ELF-1 (cell line): ENCODE data around the gene C1orf216.
"Not testable (repeated sequence)": the region's sequence is repeated elsewhere in the genome, so short reads cannot be mapped to it uniquely, and the experiment has no call there.

ENCODE experiments used
- DNase-seq: peaks from one replicate; pipeline ENCODE4 v3.0.0-alpha.2; 2016; ENCODE audit warnings: low read depth, low spot score

Gene C1orf216

DNA sequence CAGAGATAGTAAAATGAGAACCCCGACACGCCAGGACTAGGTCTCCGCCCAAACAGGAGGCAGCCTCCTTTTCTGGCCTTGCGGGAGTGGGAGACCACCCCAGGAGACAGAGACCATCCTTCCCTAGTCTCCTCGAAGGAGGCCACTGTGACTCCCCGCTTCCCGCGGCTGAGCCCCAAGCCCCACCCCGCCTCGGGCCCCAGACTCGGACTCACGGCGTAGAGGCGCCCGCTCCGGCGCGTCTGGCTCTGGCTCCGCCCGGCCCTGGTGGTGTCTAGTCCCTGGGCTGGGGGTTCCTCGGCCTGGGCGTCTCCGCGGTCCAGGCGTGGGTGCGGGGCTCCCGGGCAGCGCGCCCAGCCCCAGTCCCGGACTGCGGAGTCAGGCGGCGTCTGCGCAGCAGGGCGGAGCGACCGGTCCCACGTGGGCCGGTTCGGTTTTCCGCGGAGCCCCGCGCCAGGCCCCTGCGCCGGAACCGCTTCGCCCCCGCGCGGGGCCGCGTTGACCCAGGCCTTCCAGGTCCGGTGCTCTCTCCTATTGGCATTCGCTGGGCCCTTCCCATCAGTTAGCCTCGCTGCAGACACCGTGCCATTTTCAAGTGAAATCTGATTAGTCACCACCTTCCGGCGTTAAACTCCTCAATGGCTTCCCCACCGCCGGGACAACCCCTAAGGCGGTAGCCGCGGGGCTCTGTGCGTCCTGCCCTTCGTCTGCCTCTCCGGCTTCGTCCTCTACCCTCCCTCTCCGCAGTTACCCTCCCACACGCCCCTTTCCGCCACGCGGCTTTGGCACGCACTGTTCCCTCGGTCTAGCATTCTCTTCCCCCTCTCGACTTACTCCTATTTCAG lies at the start of gene C1orf216:
Gene C1orf216 (minus strand): TSS at position 393 of the 845 bp plus-strand sequence. CDS start 2,563 bp downstream, outside the sequence.
- peak; percentile 83 for DNase-seq

DNA sequence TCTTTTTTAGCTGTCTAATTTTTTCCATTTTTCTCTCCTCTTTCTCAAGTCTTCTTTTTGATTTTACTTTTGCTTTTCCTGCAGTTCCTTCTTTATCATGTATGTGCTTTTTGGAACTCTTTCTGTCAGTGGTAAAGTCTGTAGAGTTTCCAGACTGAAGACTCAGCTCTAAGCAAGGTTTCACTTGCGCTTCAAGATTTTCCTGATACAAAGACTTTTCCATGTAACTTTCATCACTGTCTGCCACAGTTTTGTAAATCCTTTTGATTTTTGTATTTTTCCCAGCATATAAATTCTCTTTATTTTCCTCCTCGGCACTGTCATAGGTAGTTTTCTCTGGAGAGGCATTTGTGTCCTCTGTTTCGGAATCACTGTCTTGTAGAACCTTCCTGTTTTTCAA lies 45.6 kb upstream of the C1orf216 start:
- DNase-seq, result no peak

DNA sequence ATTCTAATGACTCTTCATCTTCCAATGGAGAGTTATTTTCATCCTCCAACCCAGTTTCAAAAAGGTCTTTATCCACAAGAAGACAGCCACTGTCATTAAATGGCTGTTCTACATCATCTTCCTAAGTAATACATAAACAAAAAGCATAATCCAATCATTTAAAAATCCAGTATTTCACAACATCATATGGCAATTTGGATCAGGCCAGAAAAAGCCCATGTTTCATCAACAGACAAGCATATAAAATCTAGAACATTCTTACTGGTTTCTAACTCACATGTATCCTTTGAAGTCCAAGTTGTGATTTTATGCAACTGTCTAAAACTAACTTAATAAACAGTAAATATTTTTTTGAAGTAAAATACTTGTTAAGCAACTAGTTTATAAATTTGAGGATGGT lies 44.5 kb upstream of the C1orf216 start:
- no peak for DNase-seq

DNA sequence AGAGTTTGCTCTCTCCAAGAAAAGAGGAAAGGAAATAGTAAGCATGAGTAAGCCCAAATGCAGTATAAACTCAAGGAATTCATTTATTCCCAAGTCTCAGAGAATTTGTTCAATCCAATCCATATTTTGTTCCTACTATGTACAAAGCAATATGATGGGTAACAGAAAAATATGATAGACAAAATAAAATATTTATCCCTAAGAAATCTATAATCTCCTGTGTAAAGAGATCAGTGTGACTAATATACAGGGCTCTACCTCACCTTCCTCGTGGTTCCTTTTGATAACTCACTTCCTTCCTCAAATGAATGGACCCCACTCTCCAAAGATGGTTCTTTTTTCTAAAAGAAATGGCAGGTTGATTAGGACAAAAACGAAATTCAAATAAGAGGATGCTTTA lies 43.5 kb upstream of the C1orf216 start:
- no peak for DNase-seq

- DNase-seq, result no peak
Observed at GRCh38 chr1:35756064-35756463, 37.4 kb upstream of the C1orf216 start.

GRCh38 chr1:35753626-35754260 lies 35.1 kb upstream of the C1orf216 start:
- no peak for DNase-seq

DNA sequence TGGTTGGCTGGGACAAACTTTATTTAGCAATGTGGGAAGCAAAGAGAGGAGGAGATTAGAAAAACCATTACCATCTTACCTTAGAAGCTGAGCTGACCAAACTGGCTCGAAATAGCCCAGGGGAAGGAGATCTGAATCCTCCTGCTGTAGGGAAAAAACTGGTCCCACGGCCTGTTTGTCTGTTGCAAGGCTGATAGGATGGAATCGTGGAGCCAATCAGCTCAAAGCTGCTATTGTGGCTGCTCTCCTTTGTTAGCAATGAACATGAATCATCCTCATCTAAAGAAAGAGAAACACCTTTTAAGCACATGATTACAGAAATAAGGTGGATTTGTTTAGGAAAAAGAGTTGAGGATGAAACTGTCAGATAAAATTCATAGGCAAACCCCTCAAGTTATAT lies 29.6 kb upstream of the C1orf216 start:
- DNase-seq, result peak; percentile 38

DNA sequence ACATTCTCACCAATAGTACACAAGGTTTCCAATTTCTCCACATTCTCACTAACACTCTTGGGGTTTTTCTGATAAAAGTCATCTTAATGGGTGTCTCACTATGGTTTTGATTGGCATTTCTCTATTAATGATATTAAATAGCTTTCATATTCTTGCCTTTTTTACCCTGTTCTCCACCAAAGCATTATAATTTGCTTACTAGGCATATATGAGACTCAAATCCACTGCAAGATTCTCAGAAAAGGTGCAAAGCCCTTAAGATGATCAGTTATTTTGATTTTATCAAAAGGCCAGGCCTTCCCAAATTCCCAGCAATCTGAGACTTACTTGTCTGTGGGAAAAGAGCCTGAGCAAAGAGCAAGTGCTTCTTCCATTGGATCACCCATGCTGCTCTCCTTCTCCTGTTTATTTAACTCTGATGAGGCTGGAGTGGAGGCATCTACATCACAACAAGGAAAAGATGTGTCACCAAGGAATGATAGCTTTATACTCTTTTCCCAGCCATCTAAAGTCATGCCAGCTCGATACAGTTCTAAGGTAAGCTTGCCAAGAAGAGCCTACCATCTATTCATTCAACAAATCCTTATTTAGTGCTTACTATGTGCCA lies 26.5 kb upstream of the C1orf216 start:
- DNase-seq, result no peak

GRCh38 chr1:35737120-35737519 lies 18.4 kb upstream of the C1orf216 start:
- DNase-seq, result no peak

DNA sequence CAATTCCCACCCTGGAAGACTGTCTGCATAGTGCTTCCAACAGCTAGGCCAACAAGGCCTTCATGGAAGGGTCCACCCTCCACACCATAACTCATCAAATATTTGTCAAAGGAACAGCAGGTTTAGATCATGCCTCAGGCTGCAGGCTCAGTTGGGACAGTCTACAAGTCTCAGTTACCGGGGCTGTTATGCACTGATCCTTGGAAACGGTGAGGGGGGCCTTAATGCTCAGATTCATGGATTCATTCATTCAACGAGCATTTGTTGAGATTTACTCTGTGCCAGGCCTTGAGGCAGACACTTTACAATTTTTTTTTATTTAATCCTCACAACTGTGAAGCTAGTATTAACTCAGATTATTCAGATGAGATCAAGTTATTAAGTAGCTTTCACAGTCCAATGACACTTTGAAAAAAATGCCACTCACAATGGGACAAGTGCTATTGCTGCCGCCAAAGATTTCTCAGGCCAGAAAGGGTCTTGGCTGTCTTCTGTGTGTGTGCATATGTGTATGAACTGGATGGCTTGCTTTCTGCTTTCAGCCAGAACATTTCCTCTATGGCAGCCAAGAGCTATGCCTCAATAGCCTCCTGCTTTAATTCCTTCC lies 8.9 kb upstream of the C1orf216 start:
- DNase-seq, result no peak

DNA sequence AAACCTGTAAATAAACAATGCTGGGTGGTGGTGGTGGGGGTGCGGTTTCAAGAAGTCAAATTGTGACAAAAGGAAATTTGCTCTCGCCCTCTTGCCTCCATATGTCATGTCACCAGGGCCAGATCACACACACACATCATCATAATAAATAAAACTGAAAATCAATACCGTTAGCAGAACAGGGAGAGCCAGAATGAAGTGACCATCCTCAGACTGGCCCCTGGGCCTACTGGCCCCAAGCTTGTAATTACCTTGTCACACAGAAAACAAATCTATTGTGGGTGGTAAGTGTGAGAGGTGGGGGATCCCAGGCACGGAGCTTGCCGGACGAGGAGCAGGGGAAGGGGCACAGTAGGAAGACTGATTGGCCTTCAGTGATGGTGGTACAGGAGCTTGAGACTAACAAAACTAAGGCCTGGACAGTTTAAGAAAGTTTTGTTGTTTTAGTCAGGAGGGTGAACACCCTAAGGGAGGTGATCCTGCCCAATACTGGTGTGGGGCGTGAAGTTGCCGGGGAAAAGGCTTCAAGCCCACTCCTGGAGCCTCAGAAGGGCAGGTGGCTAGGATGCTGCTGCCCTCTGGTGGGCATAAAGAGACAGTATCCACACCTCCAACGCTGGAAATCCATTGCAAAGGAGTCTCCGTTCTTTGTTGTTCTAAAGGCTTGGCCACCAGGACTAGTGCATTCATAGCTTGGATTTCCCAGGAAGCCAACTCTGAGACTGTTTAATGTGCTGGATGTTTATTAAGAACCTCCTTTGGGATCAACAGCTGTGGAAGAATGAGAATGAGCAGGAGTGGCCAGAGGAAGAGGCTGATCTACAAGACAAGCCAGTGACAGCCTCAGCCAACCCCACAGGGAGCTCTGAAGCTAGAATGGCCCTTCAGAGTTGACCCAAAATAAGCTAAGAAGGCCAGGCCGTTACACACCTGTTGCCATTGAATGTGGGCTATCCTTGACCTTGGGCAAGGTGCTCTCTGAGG lies 8.1 kb upstream of the C1orf216 start:
- DNase-seq, result peak; percentile 78

- no peak for DNase-seq
Observed at GRCh38 chr1:35725596-35725995, 6.9 kb upstream of the C1orf216 start.

DNA sequence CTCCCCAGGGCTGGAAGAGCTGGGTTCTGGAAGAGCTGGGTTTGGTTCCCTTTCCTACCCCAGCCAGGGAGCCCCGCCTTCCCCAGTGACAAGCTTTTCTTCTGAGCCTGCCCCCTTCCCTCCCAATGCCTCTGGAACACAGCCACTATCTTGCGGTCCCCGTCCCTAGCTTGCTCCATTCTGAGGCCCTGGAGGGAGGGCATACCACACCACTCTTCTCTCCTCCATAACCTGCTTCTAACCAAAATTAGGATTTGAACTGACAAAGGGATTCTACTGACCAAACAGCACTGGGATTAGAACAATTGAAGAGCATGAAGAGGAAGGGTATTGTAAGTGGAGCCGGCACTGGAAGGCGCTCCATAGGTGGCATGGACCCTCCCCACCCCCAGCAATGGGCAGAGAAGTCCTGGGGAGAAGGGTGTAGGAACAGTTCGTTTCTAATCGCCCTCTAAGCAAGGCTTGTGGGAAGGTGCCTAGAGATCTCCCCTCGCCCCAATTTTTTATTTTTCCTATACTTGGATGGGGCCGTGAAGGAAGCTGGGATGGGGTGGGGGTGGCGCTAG lies 690 bp downstream of the C1orf216 start:
- DNase-seq, result peak; percentile 64

DNA sequence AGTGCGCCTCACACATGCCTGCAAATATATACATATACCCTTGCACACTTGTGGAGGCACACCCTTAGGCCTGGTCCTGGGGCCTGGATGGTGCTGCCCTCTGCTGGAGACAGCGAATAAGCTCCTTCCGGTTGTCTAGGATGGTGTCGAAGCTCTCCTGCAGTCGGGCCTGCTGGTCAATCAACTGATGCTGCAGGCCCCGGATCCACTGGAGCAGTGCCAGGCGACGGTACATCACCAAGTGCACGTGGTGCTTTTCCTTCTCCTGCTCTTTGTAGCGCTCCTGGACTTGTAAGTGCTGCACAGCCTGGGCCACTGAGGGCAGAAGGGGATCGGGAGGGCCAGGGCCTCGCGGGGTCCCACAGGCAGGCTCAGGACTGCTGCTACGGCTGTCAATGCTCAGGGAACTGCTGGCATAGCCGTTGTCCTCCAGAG lies 3.1 kb downstream of the C1orf216 start:
- DNase-seq, result peak; percentile 85

DNA sequence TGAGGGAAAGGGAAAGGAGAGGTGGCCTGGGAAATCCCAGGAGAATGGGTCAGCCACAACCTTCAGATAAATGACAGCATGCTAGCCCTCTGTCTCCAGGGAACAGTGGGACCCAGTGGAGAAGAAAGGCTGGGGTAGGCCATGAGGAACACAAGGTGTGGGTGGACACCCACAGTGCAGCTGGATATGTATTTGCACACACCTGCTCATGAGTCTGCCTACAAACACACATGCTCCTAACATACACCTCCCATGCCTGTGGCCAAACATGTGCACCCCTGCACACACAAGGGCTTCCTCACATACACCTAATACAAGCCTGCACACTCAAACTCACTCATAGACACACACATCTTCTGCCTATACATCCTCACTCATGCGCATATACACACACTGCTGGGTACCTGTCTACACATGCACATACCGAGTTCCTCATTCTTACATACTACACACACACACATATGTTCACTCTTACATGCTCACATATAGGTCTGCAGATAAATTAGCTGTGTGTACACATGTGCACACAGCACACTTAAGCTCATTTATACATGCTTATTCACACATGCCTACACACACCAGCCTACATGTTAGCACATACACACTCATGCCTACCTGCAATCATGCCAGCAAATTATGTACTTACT lies 3.6 kb downstream of the C1orf216 start:
- DNase-seq, result no peak

DNA sequence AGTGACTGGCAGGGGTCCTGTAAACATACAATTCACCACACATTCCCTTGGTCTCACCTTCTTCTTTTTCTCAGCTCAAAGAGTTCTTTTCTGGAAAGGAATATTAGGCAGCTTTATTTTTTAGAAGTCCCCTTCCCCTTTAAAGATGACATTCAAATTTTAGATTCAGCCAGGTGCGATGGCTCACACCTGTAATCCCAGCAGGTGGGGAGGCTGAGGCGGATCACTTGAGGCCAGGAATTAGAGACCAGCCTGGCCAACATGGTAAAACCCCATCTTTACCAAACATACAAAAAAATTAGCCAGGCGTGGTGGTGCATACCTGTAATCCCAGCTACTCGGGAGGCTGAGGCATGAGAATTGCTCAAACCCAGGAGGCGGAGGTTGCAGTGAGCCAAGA lies 7.6 kb downstream of the C1orf216 start:
- DNase-seq, result not testable (repeated sequence)

GRCh38 chr1:35708952-35709351 lies 9.7 kb downstream of the C1orf216 start:
- DNase-seq, result no peak

DNA sequence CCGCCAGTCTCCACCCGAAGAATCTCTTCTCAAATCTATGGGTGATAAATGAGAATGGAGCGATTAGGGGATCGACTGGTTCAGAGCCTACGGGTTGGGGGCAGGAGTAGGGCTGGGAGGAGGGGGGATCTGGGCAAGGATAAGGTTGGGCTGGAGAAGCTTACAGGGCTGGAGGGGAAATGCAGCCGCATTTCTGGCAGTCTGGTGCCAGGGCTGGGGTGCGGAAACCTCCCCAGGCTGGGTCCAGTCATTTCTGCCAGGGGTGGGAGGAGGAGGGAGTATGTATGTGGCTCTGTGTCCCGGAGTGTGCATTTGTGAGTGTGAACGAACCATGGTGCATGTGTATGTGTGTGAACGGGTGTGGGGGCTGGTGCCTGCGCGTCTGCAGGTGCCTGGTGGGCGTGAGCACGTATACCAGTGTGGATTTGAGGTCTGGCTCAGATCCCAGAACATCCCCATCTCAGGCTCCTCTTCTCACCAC lies 10.2 kb downstream of the C1orf216 start:
- peak; percentile 74 for DNase-seq

DNA sequence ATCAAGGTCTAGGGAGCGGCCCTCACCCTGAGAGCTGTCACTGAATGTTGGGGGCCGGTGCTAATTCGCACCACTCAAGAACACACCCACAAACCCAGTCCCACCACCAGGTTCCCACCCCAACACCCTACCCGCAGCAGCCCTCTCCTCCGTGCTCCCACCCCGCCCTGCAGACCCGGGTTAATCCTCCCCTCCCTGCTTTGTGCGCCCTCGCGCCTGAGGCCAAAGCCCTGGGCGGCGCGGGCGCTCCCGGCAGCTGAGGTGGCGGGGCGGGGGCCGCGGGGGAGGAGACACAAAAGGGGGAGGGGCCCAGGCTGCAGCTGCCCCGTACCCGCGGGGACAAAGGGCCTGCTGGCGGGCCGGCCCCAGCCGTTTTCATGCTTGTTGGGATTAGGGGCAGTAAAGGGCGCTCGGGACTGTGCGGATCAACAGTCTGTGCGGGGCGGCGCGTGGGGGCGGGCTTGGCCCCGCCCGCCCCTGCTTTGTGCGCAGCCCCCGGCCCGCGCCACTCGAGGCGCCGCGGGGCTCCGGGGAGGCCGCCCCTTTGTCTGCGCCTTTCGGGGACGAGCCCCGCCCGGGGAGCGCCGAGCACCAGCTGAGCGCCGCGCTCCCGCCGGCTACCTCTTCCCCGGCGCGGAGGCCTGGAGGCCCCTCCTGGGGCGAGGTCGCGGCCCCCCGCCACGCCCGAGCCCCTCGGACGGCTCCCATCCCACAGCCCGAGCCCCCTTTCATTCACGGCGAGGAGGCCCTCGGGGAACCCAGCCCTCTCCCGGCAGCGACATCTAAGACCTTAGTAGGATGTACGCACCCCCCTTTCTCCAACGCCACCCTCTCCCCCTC lies 10.9 kb downstream of the C1orf216 start:
- DNase-seq, result peak; percentile 55
